ENCODE results near the gene CCDC12.

Gene CCDC12

GRCh38 chr3:46958467-46959160 is 17.9 kb downstream of the CCDC12 start:
- TF ChIP-seq ZFX (IDR thresholded peaks at IDR 0.05) (no peak), CTCF (conservative IDR thresholded peaks at IDR 0.05) (no peak)
- no peak overlapping the region for H3K27ac ChIP-seq

- H3K27ac ChIP-seq, result no peak overlapping the region
- no peak for TF ChIP-seq CTCF (conservative IDR thresholded peaks at IDR 0.05)
- no peak for TF ChIP-seq ZFX (IDR thresholded peaks at IDR 0.05)
These were observed 19.3 kb downstream of the CCDC12 start for GRCh38 chr3:46957092-46957820.

GRCh38 chr3:46955801-46956259 is 20.7 kb downstream of the CCDC12 start:
- TF ChIP-seq ZFX (IDR thresholded peaks at IDR 0.05) (no peak), CTCF (conservative IDR thresholded peaks at IDR 0.05) (no peak)
- H3K27ac ChIP-seq, result no peak overlapping the region

- TF ChIP-seq ZFX (IDR thresholded peaks at IDR 0.05) (no peak), CTCF (conservative IDR thresholded peaks at IDR 0.05) (no peak)
- H3K27ac ChIP-seq, result no peak overlapping the region
These were observed 21.4 kb downstream of the CCDC12 start for GRCh38 chr3:46955157-46955556.

- TF ChIP-seq ZFX (IDR thresholded peaks at IDR 0.05) (no peak), CTCF (conservative IDR thresholded peaks at IDR 0.05) (no peak)
- H3K27ac ChIP-seq, result no peak overlapping the region
These were observed 22.4 kb downstream of the CCDC12 start for GRCh38 chr3:46954178-46954577.

GRCh38 chr3:46953234-46954010 is 23.1 kb downstream of the CCDC12 start:
- H3K27ac ChIP-seq, result no peak overlapping the region
- TF ChIP-seq ZFX (IDR thresholded peaks at IDR 0.05) (no peak), CTCF (conservative IDR thresholded peaks at IDR 0.05) (no peak)

- no peak overlapping the region for H3K27ac ChIP-seq
- no peak for TF ChIP-seq ZFX (IDR thresholded peaks at IDR 0.05)
- no peak for TF ChIP-seq CTCF (conservative IDR thresholded peaks at IDR 0.05)
These were observed 23.7 kb downstream of the CCDC12 start for GRCh38 chr3:46952813-46953212.
